GM10847 (cell line): ENCODE data around the gene GREB1L.

ENCODE experiments used
- POLR2A ChIP-seq: IDR thresholded peaks from 2 replicates; pipeline ENCODE4 v1.6.1; 2011; ENCODE audit not compliant: insufficient read length; ENCODE audit errors: extremely low read depth

Gene GREB1L

GRCh38 chr18:21571772-21572171, 329.7 kb downstream of the GREB1L start:
- TF ChIP-seq POLR2A: no peak
